ENCODE data around the gene STK35. TPM values are rescaled to one million over a fixed set of nuclear protein-coding genes. Genes with fewer than 3 reads are reported as not detected.
"Not testable (repeated sequence)": the region's sequence is repeated elsewhere in the genome, so short reads cannot be mapped to it uniquely, and the experiment has no call there.

STK35 gene
- total RNA-seq, 1 donor from 2014 or later: 10.1 TPM

DNA sequence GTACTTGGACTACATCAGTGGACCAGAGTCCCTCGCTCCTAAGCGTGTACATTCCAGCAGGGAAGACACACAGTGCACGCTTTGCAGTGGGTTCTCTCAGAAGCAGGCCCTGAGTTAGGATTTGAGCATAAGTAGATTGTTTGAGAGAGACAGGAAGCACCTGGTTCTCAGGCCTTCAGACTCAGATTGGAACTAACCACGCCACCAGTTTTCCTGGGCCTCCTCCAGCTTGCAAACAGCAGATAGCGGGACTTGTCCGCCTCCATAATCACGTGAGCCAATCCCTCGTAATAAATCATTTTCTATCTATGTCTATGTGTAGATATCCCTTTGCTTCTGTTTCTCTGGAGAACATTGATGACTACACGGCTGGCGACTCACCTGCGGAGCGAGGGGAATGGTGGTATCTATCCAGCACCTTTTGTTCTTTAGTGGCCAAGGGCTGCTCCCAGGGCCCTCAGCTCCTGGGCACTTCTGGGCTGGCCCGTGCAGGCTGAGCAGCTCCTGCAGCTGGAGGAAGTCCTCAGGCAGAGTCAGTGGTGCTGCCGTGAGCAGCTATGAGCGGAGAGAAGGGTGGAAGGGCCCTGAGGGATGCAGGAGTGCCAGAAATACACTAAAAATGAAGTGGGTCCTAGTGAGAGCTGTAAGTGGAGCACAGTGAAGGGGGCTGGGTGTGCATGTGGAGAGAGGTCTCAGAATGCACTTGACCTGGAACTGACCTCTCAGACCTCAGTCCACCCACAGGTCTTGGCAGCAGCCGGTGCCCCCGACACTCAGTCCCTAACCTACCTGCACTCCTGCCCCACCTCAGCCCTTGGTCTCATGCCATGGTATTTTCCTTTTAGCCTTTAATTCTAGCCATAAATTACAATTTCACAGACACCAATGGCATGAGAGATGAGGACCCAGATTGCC, 76.9 kb downstream of the STK35 start:
- no peak for DNase-seq (ENCODE audit: low spot score)
- no peak for ATAC-seq

DNA sequence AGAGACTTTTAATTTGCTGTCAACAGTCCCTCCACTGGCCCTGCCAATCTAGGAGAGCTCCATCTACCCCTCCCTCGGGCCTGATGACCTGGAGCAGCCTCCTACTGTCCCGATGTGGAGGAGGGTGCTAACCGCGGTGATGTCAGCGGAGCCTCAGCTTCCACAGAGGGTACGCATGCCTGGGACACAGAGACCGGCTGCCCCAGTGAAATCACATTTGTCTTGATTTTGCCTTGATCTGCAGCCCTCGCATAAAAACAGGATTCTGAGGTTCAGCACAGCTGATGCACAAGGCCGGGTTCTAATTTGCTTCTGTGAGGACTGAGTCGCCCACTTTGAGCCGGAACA, 77.6 kb downstream of the STK35 start:
- DNase-seq (ENCODE audit: low spot score) (no peak), ATAC-seq (no peak)

DNA sequence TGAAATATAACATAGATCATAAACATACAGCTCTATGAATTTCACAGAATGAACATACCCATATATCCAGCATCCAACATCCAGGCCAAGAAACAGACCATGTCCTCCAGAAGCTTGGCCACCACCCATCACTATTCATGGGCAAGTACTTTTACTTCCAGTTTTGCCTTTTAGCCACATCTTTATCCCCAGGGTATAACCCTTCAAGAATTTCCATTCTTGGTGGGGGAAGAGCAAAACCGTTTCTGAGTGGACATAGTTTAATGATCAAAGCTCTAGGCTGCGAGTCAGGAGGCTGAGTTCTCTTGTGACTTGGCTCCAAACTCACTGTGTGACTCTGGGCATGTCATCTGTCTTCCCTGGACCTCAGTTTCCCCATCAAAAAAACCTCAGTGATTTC, 78.3 kb downstream of the STK35 start:
- no peak for DNase-seq (ENCODE audit: low spot score)
- ATAC-seq: no peak

DNA sequence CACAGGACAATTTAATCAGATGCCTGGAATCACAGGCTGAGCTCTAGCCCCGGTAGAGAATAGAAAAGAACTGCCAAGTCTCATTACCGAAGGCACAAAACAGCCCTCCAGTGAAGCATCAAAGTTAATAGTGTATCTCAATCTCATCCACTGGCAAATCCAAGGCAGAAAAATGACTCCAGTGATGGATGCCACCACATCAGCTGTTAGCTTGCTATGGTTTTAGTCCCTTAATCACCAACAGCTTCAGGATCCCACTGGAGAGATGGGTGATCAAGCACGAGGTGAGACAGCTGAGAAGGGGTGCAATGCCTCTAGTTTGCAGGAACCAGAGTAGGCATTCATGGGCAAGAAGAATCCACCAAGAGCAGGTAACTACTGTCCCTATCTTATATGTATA, 81.8 kb downstream of the STK35 start:
- DNase-seq (ENCODE audit: low spot score): no peak

DNA sequence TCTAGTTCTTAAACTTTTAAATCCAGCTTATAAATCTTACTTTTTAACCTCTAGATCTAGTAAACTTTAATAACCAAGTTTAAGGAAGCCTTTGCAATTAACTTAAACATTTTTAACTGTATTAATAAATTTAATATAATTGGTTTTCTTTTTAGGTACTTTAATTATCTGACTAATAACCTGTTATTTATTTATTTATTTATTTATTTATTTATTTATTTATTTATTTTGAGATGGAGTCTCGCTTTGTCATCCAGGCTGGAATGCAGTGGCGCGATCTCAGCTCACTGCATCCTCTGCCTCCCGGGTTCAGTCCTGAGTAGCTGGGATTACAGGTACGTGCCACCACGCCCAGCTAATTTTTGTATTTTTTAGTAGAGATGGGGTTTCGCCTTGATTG, 83.3 kb downstream of the STK35 start:
- ATAC-seq; DNase-seq (ENCODE audit: low spot score): not testable (repeated sequence)

More for the DNA sequence above, 81.8 kb downstream of the STK35 start:
- no peak for ATAC-seq

DNA sequence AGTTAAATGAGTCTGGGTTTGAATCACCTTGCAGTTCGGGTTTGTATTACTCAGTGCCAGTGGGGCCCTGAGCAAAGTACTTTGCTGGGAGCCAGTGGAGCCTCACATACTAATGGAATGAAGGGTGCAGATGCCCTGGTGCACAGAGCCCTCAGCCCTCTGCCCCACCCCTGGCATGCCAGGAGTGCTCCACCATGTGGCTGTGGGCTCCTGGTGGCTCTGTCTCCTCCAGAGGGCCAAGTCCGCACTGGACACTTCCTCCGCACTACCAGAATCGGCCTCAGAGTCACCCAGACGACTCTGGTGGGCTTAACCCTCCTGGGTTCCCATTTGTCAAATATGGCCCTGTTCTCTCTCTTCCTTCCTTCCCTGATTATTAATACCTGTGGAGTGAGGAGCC, 94.0 kb downstream of the STK35 start:
- ATAC-seq (no peak), DNase-seq (ENCODE audit: low spot score) (no peak)

DNA sequence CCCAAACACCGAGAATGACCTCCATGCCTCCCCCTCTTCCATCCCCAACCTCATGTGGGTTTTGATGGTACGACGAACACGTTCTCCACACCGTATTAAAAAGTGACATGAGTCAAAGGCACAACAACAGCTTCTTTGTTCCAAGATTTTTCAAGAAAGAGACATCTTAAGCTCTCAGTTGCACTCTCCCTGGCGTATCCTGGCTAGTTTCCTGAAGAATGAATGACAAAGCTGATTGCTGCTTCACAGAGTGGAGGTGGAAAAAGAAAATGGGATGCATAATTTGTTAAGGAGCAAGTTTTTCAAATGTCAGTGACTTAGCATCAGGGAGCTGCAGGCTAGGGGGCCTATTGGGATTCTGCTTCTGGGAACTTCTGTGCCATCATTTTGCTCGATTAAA, 95.5 kb downstream of the STK35 start:
- ATAC-seq (no peak), DNase-seq (ENCODE audit: low spot score) (no peak)

Other genes with a start within 250 kb of the STK35 start
- 35.9 TPM for gene SIRPA, start 206.4 kb upstream of the STK35 start, total RNA-seq
- gene PDYN, start 107.8 kb upstream of the STK35 start, total RNA-seq: not detected
- gene TGM3, start 194.2 kb downstream of the STK35 start, total RNA-seq: 0.25 TPM